HepG2 (cell line): ENCODE results near the gene PA2G4. TPM values are rescaled to one million over a fixed set of nuclear protein-coding genes. Genes with fewer than 3 reads are reported as not detected.

Experiments used
- BRCA1 ChIP-seq: sonication (generic); formaldehyde crosslinking; IDR thresholded peaks from 2 replicates; pipeline ENCODE4 v1.4.0; 2020; ENCODE audit warnings: missing genetic modification reagents
- CHD4 ChIP-seq: fragments of 200-600 bp; sonication (generic); IDR thresholded peaks from 2 replicates; pipeline ENCODE4 v1.7.0; 2017; ENCODE audit warnings: mild to moderate bottlenecking, low read length, borderline replicate concordance
- DNMT1 ChIP-seq: sonication (generic); formaldehyde crosslinking; IDR thresholded peaks from 2 replicates; pipeline ENCODE4 v1.5.1; 2020; ENCODE audit warnings: mild to moderate bottlenecking, missing genetic modification reagents
- FIP1L1 ChIP-seq: fragments of 200-400 bp; formaldehyde crosslinking; IDR thresholded peaks from 2 replicates; pipeline ENCODE4 v1.6.1; 2018; ENCODE audit warnings: low read depth, mild to moderate bottlenecking, low read length, moderate library complexity, borderline replicate concordance; ENCODE audit not compliant: insufficient read depth
- HMG20B ChIP-seq: conservative IDR thresholded peaks from 2 replicates; pipeline ENCODE4 v1.6.1; 2016; ENCODE audit warnings: missing genetic modification reagents, missing compliant biosample characterization
- HNF4G ChIP-seq, 2 experiments: sonication (generic) in 1 of 2; formaldehyde crosslinking in 1 of 2; IDR thresholded peaks; 2 replicates each; pipeline versions ENCODE4 v1.4.0 to v1.6.1; 2011 to 2020; ENCODE audit warnings: borderline replicate concordance in 2 of 2, low read depth in 2 of 2, mild to moderate bottlenecking in 2 of 2, low read length in 1 of 2, missing genetic modification reagents in 1 of 2, moderate library complexity in 1 of 2
- HNRNPUL1 ChIP-seq: fragments of 200-400 bp; formaldehyde crosslinking; IDR thresholded peaks from 2 replicates; pipeline ENCODE4 v1.6.1; 2017; ENCODE audit warnings: low read depth, mild to moderate bottlenecking, low read length, moderate library complexity
- KDM4B ChIP-seq: sonication (generic); formaldehyde crosslinking; IDR thresholded peaks from 2 replicates; pipeline ENCODE4 v1.4.0; 2020; ENCODE audit warnings: missing genetic modification reagents
- KDM5B ChIP-seq: sonication (generic); formaldehyde crosslinking; IDR thresholded peaks from 2 replicates; pipeline ENCODE4 v1.4.0; 2020; ENCODE audit warnings: missing genetic modification reagents, mild to moderate bottlenecking, borderline replicate concordance
- MIER3 ChIP-seq: IDR thresholded peaks from 2 replicates; pipeline ENCODE4 v1.6.1; 2016; ENCODE audit warnings: missing compliant biosample characterization, borderline replicate concordance
- NCOA5 ChIP-seq: sonication (generic); formaldehyde crosslinking; IDR thresholded peaks from 2 replicates; pipeline ENCODE4 v1.4.0; 2020; ENCODE audit warnings: missing genetic modification reagents
- ONECUT2 ChIP-seq: sonication (generic); formaldehyde crosslinking; IDR thresholded peaks from 2 replicates; pipeline ENCODE4 v1.4.0; 2020; ENCODE audit warnings: missing genetic modification reagents
- PCBP2 ChIP-seq: fragments of 200-400 bp; formaldehyde crosslinking; optimal IDR thresholded peaks from 2 replicates; pipeline ENCODE3; 2018; ENCODE audit warnings: low read length, low read depth; ENCODE audit not compliant: poor library complexity, severe bottlenecking
- RFXAP ChIP-seq: sonication (generic); formaldehyde crosslinking; IDR thresholded peaks from 2 replicates; pipeline ENCODE4 v1.4.0; 2020; ENCODE audit warnings: missing genetic modification reagents, borderline replicate concordance
- U2AF2 ChIP-seq: fragments of 200-400 bp; formaldehyde crosslinking; IDR thresholded peaks from 2 replicates; pipeline ENCODE4 v1.6.1; 2017; ENCODE audit warnings: low read depth, mild to moderate bottlenecking, low read length
- ZFX ChIP-seq: sonication (generic); formaldehyde crosslinking; IDR thresholded peaks from 2 replicates; pipeline ENCODE4 v1.4.0; 2020; ENCODE audit warnings: mild to moderate bottlenecking, low read depth, missing genetic modification reagents, moderate library complexity
- ZNF296 ChIP-seq: sonication (generic); formaldehyde crosslinking; conservative IDR thresholded peaks from 2 replicates; pipeline ENCODE4 v1.5.0; 2020; ENCODE audit warnings: mild to moderate bottlenecking, missing genetic modification reagents
- ZNF350 ChIP-seq: sonication (generic); formaldehyde crosslinking; IDR thresholded peaks from 2 replicates; pipeline ENCODE4 v1.4.0; 2020; ENCODE audit warnings: mild to moderate bottlenecking, low read depth, missing genetic modification reagents, borderline replicate concordance
- ZNF530 ChIP-seq: sonication (generic); formaldehyde crosslinking; IDR thresholded peaks from 2 replicates; pipeline ENCODE4 v1.5.0; 2020; ENCODE audit warnings: low read depth, mild to moderate bottlenecking, missing genetic modification reagents
- ZNF557 ChIP-seq: sonication (generic); formaldehyde crosslinking; IDR thresholded peaks from 2 replicates; pipeline ENCODE4 v1.4.0; 2020; ENCODE audit warnings: missing genetic modification reagents
- ZNF780A ChIP-seq: sonication (generic); formaldehyde crosslinking; IDR thresholded peaks from 2 replicates; pipeline ENCODE4 v1.8.0; 2022; ENCODE audit warnings: mild to moderate bottlenecking, missing genetic modification reagents, moderate library complexity
- polyA plus RNA-seq, 8 experiments: library from polyadenylated mRNA; depleted of rRNA in 3 of 8; stranded (reverse) in 7 of 8; unstranded in 1 of 8; fragments of >200 nt; fragmentation: Illumina TruSeq in 4 of 8; extraction: Trizol in 4 of 8; gene quantifications; 2 replicates each; pipeline versions ENCODE4 v1.2.1 to v1.2.3, GENCODE V29; 2011 to 2016; ENCODE audit warnings: low read depth in 4 of 8, missing spikeins in 1 of 8, mixed read lengths in 1 of 8; ENCODE audit not compliant: insufficient read depth in 1 of 8
- total RNA-seq, 5 experiments: library from RNA; depleted of rRNA; stranded (reverse); fragments of >200 nt; fragmentation: Illumina TruSeq; extraction: Trizol; gene quantifications; 2 replicates each; pipeline ENCODE4 v1.2.3, GENCODE V29; 2016; ENCODE audit warnings: low read depth in 1 of 5
- TF ChIP-seq, protein P1 (sequence below): sonication (generic); formaldehyde crosslinking; IDR thresholded peaks from 2 replicates; pipeline ENCODE4 v1.5.0; 2020; ENCODE audit warnings: missing genetic modification reagents, mild to moderate bottlenecking, borderline replicate concordance
- TF ChIP-seq, protein P2 (sequence below): sonication (generic); formaldehyde crosslinking; IDR thresholded peaks from 2 replicates; pipeline ENCODE4 v1.8.0; 2022; ENCODE audit warnings: missing genetic modification reagents, mild to moderate bottlenecking, borderline replicate concordance
- TF ChIP-seq, protein P3 (sequence below): IDR thresholded peaks from 2 replicates; pipeline ENCODE4 v1.6.1; 2016; ENCODE audit warnings: control low read depth
- TF ChIP-seq, protein P4 (sequence below): sonication (generic); formaldehyde crosslinking; IDR thresholded peaks from 2 replicates; pipeline ENCODE4 v1.4.0; 2020; ENCODE audit warnings: missing genetic modification reagents

PA2G4 gene
- total and polyA plus RNA-seq, 2 of the 13 experiments (the other 11 are each of a cell fraction or from before 2014, with no cell fraction given): 147 to 240 TPM

DNA sequence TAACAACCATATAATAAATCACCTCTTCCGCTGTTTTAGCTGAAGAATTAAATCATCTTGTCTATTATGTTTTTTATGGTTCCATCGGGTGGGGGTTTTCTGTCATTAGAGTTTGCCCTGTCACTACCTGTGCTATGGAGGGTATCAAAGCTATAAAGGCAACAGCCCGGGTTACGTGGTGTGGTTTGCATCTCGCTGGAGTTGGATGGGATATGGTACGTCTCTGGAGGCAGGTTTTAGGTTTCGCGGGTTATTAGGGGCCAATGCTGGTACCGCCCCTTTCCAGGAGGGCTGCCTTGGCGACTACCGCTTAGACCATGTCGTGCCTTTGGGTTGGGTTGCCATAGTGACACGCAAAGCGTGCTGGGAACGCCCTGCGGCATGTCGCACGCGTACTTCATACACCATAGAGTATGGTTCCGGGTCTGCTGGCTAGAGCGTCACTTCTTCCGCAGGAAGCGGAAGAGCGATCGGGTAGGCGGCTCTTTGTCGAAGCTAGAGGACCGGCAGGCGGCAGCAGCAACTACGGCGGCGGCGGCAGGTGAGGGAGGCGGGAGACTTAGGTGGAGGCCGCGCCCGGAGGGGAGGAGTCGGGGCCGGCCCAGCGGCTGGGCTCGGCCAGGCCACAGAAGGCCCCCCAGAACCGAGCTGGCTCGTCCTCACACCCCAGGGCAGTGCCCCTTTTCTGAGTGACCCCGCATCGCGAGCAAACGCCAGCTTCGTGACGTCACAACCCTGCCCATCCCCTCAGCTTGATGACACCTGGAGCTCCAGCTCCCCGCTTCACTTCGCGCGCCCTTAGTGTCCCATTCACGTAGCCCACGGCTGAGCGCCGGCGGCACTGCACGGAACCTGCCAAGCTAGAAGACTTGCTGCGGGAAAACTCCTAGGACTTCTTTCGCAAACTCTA is 13.7 kb downstream of the PA2G4 start, which contains the start of gene ZC3H10 (continued):
- TF ChIP-seq, protein P1, sequence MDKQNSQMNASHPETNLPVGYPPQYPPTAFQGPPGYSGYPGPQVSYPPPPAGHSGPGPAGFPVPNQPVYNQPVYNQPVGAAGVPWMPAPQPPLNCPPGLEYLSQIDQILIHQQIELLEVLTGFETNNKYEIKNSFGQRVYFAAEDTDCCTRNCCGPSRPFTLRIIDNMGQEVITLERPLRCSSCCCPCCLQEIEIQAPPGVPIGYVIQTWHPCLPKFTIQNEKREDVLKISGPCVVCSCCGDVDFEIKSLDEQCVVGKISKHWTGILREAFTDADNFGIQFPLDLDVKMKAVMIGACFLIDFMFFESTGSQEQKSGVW (CRISPR knock-in tag): no peak
- TF ChIP-seq ZNF557 (CRISPR knock-in tag) (no peak), FIP1L1 (peak; percentile 81; the same call in 1 of the 2 replicates), ZNF780A (CRISPR knock-in tag) (no peak), U2AF2 (0 out of 2 replicates have a peak, but pooled peaks have one; percentile 69), ZNF530 (CRISPR knock-in tag) (no peak), HMG20B (no peak), HNF4G (IDR thresholded peaks at IDR 0.05; ENCODE audit: borderline replicate concordance, low read depth, low read length) (no peak; the same call in 1 of the 2 replicates), HNF4G (CRISPR knock-in tag; IDR thresholded peaks at IDR 0.05; ENCODE audit: borderline replicate concordance, low read depth) (0 out of 2 replicates have a peak, but pooled peaks have one; percentile 44), BRCA1 (CRISPR knock-in tag) (no peak), ONECUT2 (CRISPR knock-in tag) (peak; percentile 42; the same call in 1 of the 2 replicates), HNRNPUL1 (no peak), PCBP2 (no peak), ZNF296 (CRISPR knock-in tag) (no peak), ZNF350 (peak; percentile 93), DNMT1 (CRISPR knock-in tag) (no peak), MIER3 (peak; percentile 90; the same call in 1 of the 2 replicates), KDM4B (CRISPR knock-in tag) (no peak), KDM5B (CRISPR knock-in tag) (no peak; the same call in 1 of the 2 replicates), NCOA5 (CRISPR knock-in tag) (0 out of 2 replicates have a peak, but pooled peaks have one; percentile 18), CHD4 (no peak), RFXAP (peak; percentile 86; the same call in 1 of the 2 replicates), ZFX (CRISPR knock-in tag) (peak; percentile 89)
- TF ChIP-seq, protein P2, sequence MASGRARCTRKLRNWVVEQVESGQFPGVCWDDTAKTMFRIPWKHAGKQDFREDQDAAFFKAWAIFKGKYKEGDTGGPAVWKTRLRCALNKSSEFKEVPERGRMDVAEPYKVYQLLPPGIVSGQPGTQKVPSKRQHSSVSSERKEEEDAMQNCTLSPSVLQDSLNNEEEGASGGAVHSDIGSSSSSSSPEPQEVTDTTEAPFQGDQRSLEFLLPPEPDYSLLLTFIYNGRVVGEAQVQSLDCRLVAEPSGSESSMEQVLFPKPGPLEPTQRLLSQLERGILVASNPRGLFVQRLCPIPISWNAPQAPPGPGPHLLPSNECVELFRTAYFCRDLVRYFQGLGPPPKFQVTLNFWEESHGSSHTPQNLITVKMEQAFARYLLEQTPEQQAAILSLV: peak; percentile 97; the same call in 1 of the 2 replicates
- TF ChIP-seq, protein P3, sequence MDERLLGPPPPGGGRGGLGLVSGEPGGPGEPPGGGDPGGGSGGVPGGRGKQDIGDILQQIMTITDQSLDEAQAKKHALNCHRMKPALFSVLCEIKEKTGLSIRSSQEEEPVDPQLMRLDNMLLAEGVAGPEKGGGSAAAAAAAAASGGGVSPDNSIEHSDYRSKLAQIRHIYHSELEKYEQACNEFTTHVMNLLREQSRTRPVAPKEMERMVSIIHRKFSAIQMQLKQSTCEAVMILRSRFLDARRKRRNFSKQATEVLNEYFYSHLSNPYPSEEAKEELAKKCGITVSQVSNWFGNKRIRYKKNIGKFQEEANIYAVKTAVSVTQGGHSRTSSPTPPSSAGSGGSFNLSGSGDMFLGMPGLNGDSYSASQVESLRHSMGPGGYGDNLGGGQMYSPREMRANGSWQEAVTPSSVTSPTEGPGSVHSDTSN: 0 out of 2 replicates have a peak, but pooled peaks have one; percentile 25
- TF ChIP-seq, protein P4, sequence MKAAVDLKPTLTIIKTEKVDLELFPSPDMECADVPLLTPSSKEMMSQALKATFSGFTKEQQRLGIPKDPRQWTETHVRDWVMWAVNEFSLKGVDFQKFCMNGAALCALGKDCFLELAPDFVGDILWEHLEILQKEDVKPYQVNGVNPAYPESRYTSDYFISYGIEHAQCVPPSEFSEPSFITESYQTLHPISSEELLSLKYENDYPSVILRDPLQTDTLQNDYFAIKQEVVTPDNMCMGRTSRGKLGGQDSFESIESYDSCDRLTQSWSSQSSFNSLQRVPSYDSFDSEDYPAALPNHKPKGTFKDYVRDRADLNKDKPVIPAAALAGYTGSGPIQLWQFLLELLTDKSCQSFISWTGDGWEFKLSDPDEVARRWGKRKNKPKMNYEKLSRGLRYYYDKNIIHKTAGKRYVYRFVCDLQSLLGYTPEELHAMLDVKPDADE: no peak
